HTERT RPE-1 (cell line): ENCODE data around the gene PTPRM.
"Not testable (repeated sequence)": the region's sequence is repeated elsewhere in the genome, so short reads cannot be mapped to it uniquely, and the experiment has no call there.

Experiments
- in situ Hi-C: fragments of 300-500 bp; cut with MboI; formaldehyde crosslinking; loops from 4 replicates; pipeline ENCODE4 v1.14.3; 2020; ENCODE audit warnings: low sequenced_read_pairs

The PTPRM gene

GRCh38 chr18:8433771-8434170, 866.7 kb downstream of the PTPRM start:
- in situ Hi-C loops: no loop called here

DNA sequence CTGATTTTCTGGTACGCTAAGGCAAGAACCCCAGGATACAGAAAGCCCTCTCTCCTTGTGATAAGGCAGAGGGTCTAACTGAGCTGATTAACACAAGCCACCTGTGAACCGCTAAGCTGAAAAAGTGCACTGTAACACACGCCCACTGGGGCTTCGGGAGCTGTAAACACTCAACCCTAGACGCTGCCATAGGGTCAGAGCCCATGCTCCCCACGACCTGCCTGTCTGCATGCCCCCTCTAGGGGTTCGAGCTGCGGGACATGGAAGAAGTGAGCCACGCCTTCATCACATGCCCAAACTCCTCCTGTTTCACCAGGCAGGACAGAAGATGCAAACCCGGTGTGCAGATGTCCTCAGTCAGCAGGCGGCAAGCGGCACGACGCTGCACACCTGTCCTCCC, 868.3 kb downstream of the PTPRM start:
- in situ Hi-C loops: no loop called here

GRCh38 chr18:8439055-8439454, 871.9 kb downstream of the PTPRM start:
- in situ Hi-C loops: no loop called here

GRCh38 chr18:8443505-8443904, 876.4 kb downstream of the PTPRM start:
- in situ Hi-C loops: no loop called here

GRCh38 chr18:8446936-8447335, 879.8 kb downstream of the PTPRM start:
- in situ Hi-C loops: not testable (repeated sequence)

GRCh38 chr18:8448130-8448529, 881.0 kb downstream of the PTPRM start:
- in situ Hi-C loops: no loop called here

GRCh38 chr18:8450013-8450412, 882.9 kb downstream of the PTPRM start:
- in situ Hi-C loops: no loop called here

DNA sequence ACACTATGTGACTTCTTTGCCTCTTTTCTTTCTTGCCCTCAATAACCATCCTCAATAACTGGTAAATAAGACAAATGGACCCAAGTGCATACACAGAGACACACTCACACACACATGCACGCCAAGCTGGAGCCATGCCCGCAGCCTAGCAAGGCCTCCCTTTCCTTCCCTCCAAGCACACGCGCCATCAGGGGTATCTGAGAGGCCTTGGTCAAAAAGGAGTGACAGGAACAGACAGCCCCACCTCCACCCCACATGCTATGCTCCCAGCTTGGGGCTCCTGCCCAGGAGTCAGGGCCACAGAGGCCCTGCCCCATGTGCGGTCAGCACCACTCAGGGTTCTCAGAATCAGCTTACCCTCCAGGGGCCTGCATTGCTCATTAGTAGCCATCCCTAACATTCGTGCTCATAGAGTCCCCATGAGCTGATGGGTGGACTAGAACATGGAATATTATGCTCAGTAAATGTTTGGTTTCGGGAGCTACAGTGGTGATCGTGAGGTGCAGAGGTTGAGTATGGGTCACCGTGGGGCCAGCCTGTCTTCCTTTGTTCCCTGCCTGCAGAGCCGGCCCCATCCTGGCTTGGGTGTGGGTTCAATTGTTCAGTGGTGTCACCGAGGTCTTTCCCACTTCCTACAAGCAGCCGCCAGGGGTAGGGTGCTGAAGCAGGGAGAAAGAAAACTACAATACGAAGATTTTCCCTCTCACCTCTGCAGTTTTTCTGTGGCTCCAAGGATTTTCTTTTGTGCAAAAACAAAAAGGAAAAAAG, 884.0 kb downstream of the PTPRM start:
- in situ Hi-C loops: no loop called here

- in situ Hi-C loops: no loop called here
These were observed 886.4 kb downstream of the PTPRM start for GRCh38 chr18:8453528-8453927.

GRCh38 chr18:8454136-8454535, 887.0 kb downstream of the PTPRM start:
- in situ Hi-C loops: no loop called here

DNA sequence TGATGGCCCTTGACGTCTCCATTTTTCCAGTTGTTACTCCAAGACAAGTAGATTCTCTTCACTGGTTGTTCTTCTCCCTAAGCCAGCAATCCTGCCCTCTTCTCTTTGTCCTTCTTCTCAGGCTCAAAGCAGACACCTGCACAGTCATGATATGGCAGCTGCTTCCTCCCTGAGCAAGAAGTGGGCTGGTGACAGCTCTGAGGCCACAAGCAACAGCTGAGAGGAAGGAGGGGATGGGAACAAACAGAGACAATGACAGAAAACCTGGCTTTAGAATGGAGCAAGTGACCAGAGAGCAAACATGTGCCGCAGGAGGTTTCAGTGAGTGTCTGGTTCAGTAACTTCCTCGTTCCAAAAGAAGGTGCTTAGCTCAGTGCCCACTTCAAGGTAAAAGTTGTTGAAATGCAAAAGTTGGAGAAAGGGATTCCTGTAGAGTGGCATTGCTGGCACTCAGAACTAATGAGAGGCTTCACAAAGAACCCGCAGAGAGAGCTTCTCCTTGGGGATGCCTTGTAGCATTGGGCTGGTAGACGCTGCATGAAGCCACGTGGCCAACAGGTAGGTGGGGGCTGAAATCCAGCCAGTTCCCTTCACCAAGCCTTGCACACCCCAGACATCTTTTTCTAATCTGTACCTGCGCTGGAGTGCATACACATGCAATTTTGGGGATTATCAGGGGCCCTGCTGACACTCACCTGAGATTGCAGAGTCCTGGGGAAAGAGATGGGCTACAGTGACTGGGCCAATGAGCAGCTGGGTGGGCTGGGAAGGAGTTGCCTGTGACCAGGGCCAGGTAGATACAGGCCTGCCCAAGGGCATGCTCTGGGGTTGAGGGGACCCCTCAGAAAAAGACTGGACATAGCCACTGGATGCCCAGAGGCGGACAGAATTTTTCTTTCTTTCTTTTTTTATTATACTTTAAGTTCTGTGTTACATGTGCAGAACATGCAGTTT, 888.8 kb downstream of the PTPRM start:
- in situ Hi-C loops: no loop called here
